ENCODE results near the gene ADRA1B.

ADRA1B gene

GRCh38 chr5:159881967-159882366 is 34.3 kb upstream of the ADRA1B start:
- no peak overlapping the region for H3K4me3 ChIP-seq (ENCODE audit: low read depth, low read length)
- TF ChIP-seq CTCF (IDR thresholded peaks at IDR 0.05; ENCODE audit: low read depth, low read length) = no peak

GRCh38 chr5:159883522-159883950 is 32.7 kb upstream of the ADRA1B start:
- no peak overlapping the region for H3K4me3 ChIP-seq (ENCODE audit: low read depth, low read length)
- no peak for TF ChIP-seq CTCF (IDR thresholded peaks at IDR 0.05; ENCODE audit: low read depth, low read length)

- no peak overlapping the region for H3K4me3 ChIP-seq (ENCODE audit: low read depth, low read length)
- TF ChIP-seq CTCF (IDR thresholded peaks at IDR 0.05; ENCODE audit: low read depth, low read length) = no peak
Observed at GRCh38 chr5:159884917-159885620, 31.2 kb upstream of the ADRA1B start.

- no peak overlapping the region for H3K4me3 ChIP-seq (ENCODE audit: low read depth, low read length)
- TF ChIP-seq CTCF (IDR thresholded peaks at IDR 0.05; ENCODE audit: low read depth, low read length) = no peak
Observed at GRCh38 chr5:159886296-159886695, 30.0 kb upstream of the ADRA1B start.

GRCh38 chr5:159887050-159887449 is 29.2 kb upstream of the ADRA1B start:
- H3K4me3 ChIP-seq (ENCODE audit: low read depth, low read length) = no peak overlapping the region
- TF ChIP-seq CTCF (IDR thresholded peaks at IDR 0.05; ENCODE audit: low read depth, low read length) = no peak

GRCh38 chr5:159888860-159889259 is 27.4 kb upstream of the ADRA1B start:
- H3K4me3 ChIP-seq (ENCODE audit: low read depth, low read length) = no peak overlapping the region
- TF ChIP-seq CTCF (IDR thresholded peaks at IDR 0.05; ENCODE audit: low read depth, low read length) = no peak

- H3K4me3 ChIP-seq (ENCODE audit: low read depth, low read length) = no peak overlapping the region
- no peak for TF ChIP-seq CTCF (IDR thresholded peaks at IDR 0.05; ENCODE audit: low read depth, low read length)
Observed at GRCh38 chr5:159890141-159890540, 26.1 kb upstream of the ADRA1B start.

Measured in WI38 (cell line).